Neural progenitor cell (in vitro differentiated cells): Measurements from ENCODE around the gene TTLL12.

Source experiments
- CTCF ChIP-seq: fragments of 200-600 bp; sonication (generic); IDR thresholded peaks from 2 replicates; pipeline ENCODE4 v1.5.1; 2017; ENCODE audit warnings: antibody characterized with exemption, mild to moderate bottlenecking
- EZH2 ChIP-seq: fragments of 200-600 bp; sonication (generic); IDR thresholded peaks from 2 replicates; pipeline ENCODE4 v1.6.1; 2017; ENCODE audit warnings: antibody characterized with exemption, mild to moderate bottlenecking, moderate library complexity
- EZH2phosphoT487 ChIP-seq: fragments of 200-600 bp; sonication (generic); IDR thresholded peaks from 2 replicates; pipeline ENCODE4 v1.6.1; 2017; ENCODE audit warnings: antibody characterized with exemption

GRCh38 chr22:43209971-43210370, 23.0 kb upstream of the TTLL12 start:
- TF ChIP-seq EZH2phosphoT487 (no peak), CTCF (no peak), EZH2 (no peak)
